22Rv1 (cell line): ENCODE measurements around the gene INO80C.

ENCODE experiments used
- CTCF ChIP-seq: fragments of 450-650 bp; IDR thresholded peaks from 2 replicates; pipeline ENCODE4 v1.5.1; 2017; ENCODE audit warnings: mild to moderate bottlenecking
- ZFX ChIP-seq: fragments of 450-650 bp; IDR thresholded peaks from 2 replicates; pipeline ENCODE4 v1.6.1; 2017; ENCODE audit warnings: antibody characterized with exemption, borderline replicate concordance

DNA sequence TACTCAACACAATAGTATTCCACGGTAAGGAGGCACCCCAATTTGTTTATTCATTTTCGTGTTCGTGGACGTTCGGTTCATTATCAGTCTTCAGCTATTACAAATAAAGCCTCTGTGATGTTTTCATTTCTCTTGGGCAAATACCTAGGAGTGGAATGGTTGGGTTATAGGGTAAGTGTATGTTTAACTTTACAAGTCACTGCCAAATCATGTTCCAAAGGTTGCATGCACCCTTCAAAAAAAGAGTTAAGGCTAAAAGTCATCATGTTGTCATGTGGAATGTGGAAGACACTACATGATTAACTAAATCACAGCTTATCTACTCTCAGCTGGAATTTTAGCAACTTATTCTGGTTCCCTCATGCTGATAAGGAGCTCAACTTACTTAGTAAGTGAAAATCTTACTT, 15.8 kb downstream of the INO80C start:
- TF ChIP-seq CTCF (no peak), ZFX (no peak)
